Neural cell (in vitro differentiated cells): ENCODE measurements around the gene PSD2. TPM values are rescaled to one million over a fixed set of nuclear protein-coding genes. Genes with fewer than 3 reads are reported as not detected.

Source experiments
- H2AFZ ChIP-seq: fragments of 200-600, 300-800 bp; sonication (generic), shearing (Covaris generic); 2 replicates; pipeline ENCODE4 v1.6.0; 2014; ENCODE audit warnings: low read depth, mild to moderate bottlenecking, antibody characterized with exemption, low read length, moderate library complexity
- H3F3A ChIP-seq: fragments of 200-600 bp; shearing (Covaris generic); 2 replicates; pipeline ENCODE4 v1.6.1; 2016; ENCODE audit warnings: mild to moderate bottlenecking, moderate library complexity, mixed read lengths, antibody characterized with exemption, low read length; ENCODE audit not compliant: insufficient read depth, poor library complexity, severe bottlenecking
- H3K27ac ChIP-seq: fragments of 200-600, 300-800 bp; sonication (generic), shearing (Covaris generic); 2 replicates; pipeline ENCODE4 v1.5.1; 2014; ENCODE audit warnings: mild to moderate bottlenecking, low read length, moderate library complexity
- H3K27me3 ChIP-seq: fragments of 300-800, 200-600 bp; sonication (generic), shearing (Covaris generic); 2 replicates; pipeline ENCODE4 v1.6.0; 2014; ENCODE audit warnings: mild to moderate bottlenecking, low read depth, low read length, moderate library complexity; ENCODE audit not compliant: insufficient read depth
- H3K36me3 ChIP-seq: fragments of 300-800, 200-600 bp; sonication (generic), shearing (Covaris generic); 2 replicates; pipeline ENCODE4 v1.5.1; 2014; ENCODE audit warnings: mild to moderate bottlenecking, antibody characterized with exemption, low read length, moderate library complexity; ENCODE audit not compliant: insufficient read depth
- H3K4me2 ChIP-seq: fragments of 300-800, 200-600 bp; sonication (generic), shearing (Covaris generic); 2 replicates; pipeline ENCODE4 v1.6.0; 2014; ENCODE audit warnings: mild to moderate bottlenecking, low read length
- H3K4me3 ChIP-seq: fragments of 300-800, 200-600 bp; sonication (generic), shearing (Covaris generic); 2 replicates; pipeline ENCODE4 v1.5.1; 2014; ENCODE audit warnings: mild to moderate bottlenecking, low read length, moderate library complexity
- H3K79me2 ChIP-seq: fragments of 200-600 bp; shearing (Covaris generic); replicated peaks from 2 replicates; pipeline ENCODE4 v1.6.0; 2014; ENCODE audit warnings: mild to moderate bottlenecking, low read length, moderate library complexity; ENCODE audit not compliant: insufficient read depth
- H3K9ac ChIP-seq: fragments of 300-800, 200-600 bp; sonication (generic), shearing (Covaris generic); 2 replicates; pipeline ENCODE4 v1.6.1; 2016; ENCODE audit warnings: mild to moderate bottlenecking, low read length, mixed read lengths
- H3K9me2 ChIP-seq: fragments of 200-600 bp; shearing (Covaris generic); 2 replicates; pipeline ENCODE4 v1.6.1; 2016; ENCODE audit warnings: mild to moderate bottlenecking, low read length, mixed read lengths; ENCODE audit not compliant: insufficient read depth
- H3K9me3 ChIP-seq: fragments of 200-600, 300-800 bp; sonication (generic), shearing (Covaris generic); 2 replicates; pipeline ENCODE4 v1.6.1; 2016; ENCODE audit warnings: mild to moderate bottlenecking, mixed run types, low read length, moderate library complexity, mixed read lengths
- H4K20me1 ChIP-seq: fragments of 200-600 bp; shearing (Covaris generic); 2 replicates; pipeline ENCODE4 v1.6.1; 2016; ENCODE audit warnings: mild to moderate bottlenecking, mixed run types; ENCODE audit not compliant: insufficient read depth
- CTCF ChIP-seq: fragments of 450-650 bp; IDR thresholded peaks from 2 replicates; pipeline ENCODE4 v1.5.1; 2014; ENCODE audit warnings: antibody characterized with exemption, mild to moderate bottlenecking, moderate library complexity; ENCODE audit not compliant: poor library complexity, severe bottlenecking
- EP300 ChIP-seq: fragments of 450-650 bp; conservative IDR thresholded peaks from 2 replicates; pipeline ENCODE4 v1.6.1; 2014; ENCODE audit warnings: antibody characterized with exemption, mild to moderate bottlenecking, moderate library complexity; ENCODE audit not compliant: poor library complexity, severe bottlenecking
- EZH2 ChIP-seq: fragments of 200-600, 300-800 bp; shearing (Covaris generic), sonication (generic); IDR thresholded peaks from 2 replicates; pipeline ENCODE4 v1.6.1; 2014; ENCODE audit warnings: antibody characterized with exemption, low read length, borderline replicate concordance, mild to moderate bottlenecking; ENCODE audit not compliant: insufficient read depth, poor library complexity, severe bottlenecking
- MXI1 ChIP-seq: fragments of 450-650 bp; conservative IDR thresholded peaks from 2 replicates; pipeline ENCODE4 v1.6.1; 2014; ENCODE audit warnings: antibody characterized with exemption, mild to moderate bottlenecking; ENCODE audit not compliant: poor library complexity, severe bottlenecking
- POLR2AphosphoS5 ChIP-seq: IDR thresholded peaks from 2 replicates; pipeline ENCODE4 v1.6.1; 2012
- RAD21 ChIP-seq: fragments of 450-650 bp; conservative IDR thresholded peaks from 2 replicates; pipeline ENCODE4 v1.6.1; 2014; ENCODE audit warnings: antibody characterized with exemption, mild to moderate bottlenecking, moderate library complexity
- REST ChIP-seq: IDR thresholded peaks from 2 replicates; pipeline ENCODE4 v1.6.1; 2012; ENCODE audit warnings: borderline replicate concordance
- SMC3 ChIP-seq: fragments of 450-650 bp; conservative IDR thresholded peaks from 2 replicates; pipeline ENCODE4 v1.6.1; 2014; ENCODE audit warnings: antibody characterized with exemption, mild to moderate bottlenecking, moderate library complexity; ENCODE audit not compliant: poor library complexity
- TAF1 ChIP-seq: IDR thresholded peaks from 2 replicates; pipeline ENCODE4 v1.6.1; 2012; ENCODE audit warnings: low read depth
- polyA plus RNA-seq: library from polyadenylated mRNA; depleted of rRNA; stranded (reverse); fragments of >200 nt; gene quantifications from 2 replicates; pipeline ENCODE4 v1.2.3, GENCODE V29; 2014

PSD2 gene
- polyA plus RNA-seq, 1 donor from 2014 or later = 33.4 TPM

- Histone ChIP-seq H3K9ac (no peak overlapping the region), H4K20me1 (no peaks in the 10 kb centered on the region), H3K9me2 (no peaks in the 10 kb centered on the region), H3K4me3 (no peak overlapping the region), H3K4me2 (no peak overlapping the region), H3K27ac (no peak overlapping the region), H3K36me3 (no peaks in the 10 kb centered on the region), H2AFZ (no peak overlapping the region), H3F3A (no peaks in the 10 kb centered on the region), H3K27me3 (no peaks in the 10 kb centered on the region), H3K79me2 (no peaks in the 10 kb centered on the region), H3K9me3 (no peaks in the 10 kb centered on the region)
- TF ChIP-seq POLR2AphosphoS5 (no peak), EP300 (no peak), EZH2 (no peak), REST (no peak), MXI1 (no peak), CTCF (peak; percentile 69), TAF1 (no peak), RAD21 (peak; percentile 60), SMC3 (peak; percentile 65)
Measured at GRCh38 chr5:139863855-139864558, 68.4 kb downstream of the PSD2 start.

GRCh38 chr5:139864716-139865483 lies 69.3 kb downstream of the PSD2 start:
- Histone ChIP-seq H3K27ac (no peak overlapping the region), H4K20me1 (no peaks in the 10 kb centered on the region), H3K4me3 (no peak overlapping the region), H3K79me2 (no peaks in the 10 kb centered on the region), H3F3A (no peaks in the 10 kb centered on the region), H3K9me3 (no peaks in the 10 kb centered on the region), H3K9me2 (no peaks in the 10 kb centered on the region), H3K4me2 (no peak overlapping the region), H3K9ac (no peak overlapping the region), H2AFZ (no peak overlapping the region), H3K27me3 (no peaks in the 10 kb centered on the region), H3K36me3 (no peaks in the 10 kb centered on the region)
- TF ChIP-seq EZH2 = no peak
- TF ChIP-seq MXI1 = no peak
- TF ChIP-seq POLR2AphosphoS5 = no peak
- no peak for TF ChIP-seq TAF1
- TF ChIP-seq EP300 = no peak
- no peak for TF ChIP-seq CTCF
- no peak for TF ChIP-seq REST
- no peak for TF ChIP-seq RAD21
- TF ChIP-seq SMC3 = no peak
